SJSA1 (cell line): ENCODE results near the gene DOCK6. TPM values are rescaled to one million over a fixed set of nuclear protein-coding genes. Genes with fewer than 3 reads are reported as not detected.

Source experiments
- DNase-seq, 2 experiments: peaks; one replicate each; pipeline ENCODE4 v3.0.0-alpha.2; 2015 to 2020; ENCODE audit warnings: low spot score in 2 of 2, low read depth in 1 of 2
- H3K27ac ChIP-seq: fragments of 250-450 bp; sonication (Bioruptor Pico); 2 replicates; pipeline ENCODE4 v1.5.1; 2020; ENCODE audit warnings: mild to moderate bottlenecking, moderate library complexity
- H3K27me3 ChIP-seq: fragments of 250-450 bp; sonication (Bioruptor Pico); replicated peaks from 2 replicates; pipeline ENCODE4 v1.5.1; 2020; ENCODE audit warnings: mild to moderate bottlenecking, moderate library complexity
- H3K36me3 ChIP-seq: fragments of 250-450 bp; sonication (Bioruptor Pico); 2 replicates; pipeline ENCODE4 v1.5.1; 2020; ENCODE audit warnings: mild to moderate bottlenecking
- H3K4me1 ChIP-seq: fragments of 250-450 bp; sonication (Bioruptor Pico); replicated peaks from 2 replicates; pipeline ENCODE4 v1.6.1; 2021; ENCODE audit warnings: mild to moderate bottlenecking
- H3K4me3 ChIP-seq: fragments of 250-450 bp; sonication (Bioruptor Pico); 2 replicates; pipeline ENCODE4 v1.5.1; 2020; ENCODE audit warnings: mild to moderate bottlenecking
- H3K9me3 ChIP-seq: fragments of 250-450 bp; sonication (Bioruptor Pico); replicated peaks from 2 replicates; pipeline ENCODE4 v1.5.1; 2020; ENCODE audit warnings: mild to moderate bottlenecking
- total RNA-seq: library from RNA; depleted of rRNA; stranded (reverse); fragments of >200 nt; shearing (Covaris generic); gene quantifications from 2 replicates; pipeline ENCODE4 v1.2.3, GENCODE V29; 2014

The DOCK6 gene
- total RNA-seq, 1 experiment from 2014 or later, result 7.9 TPM

DNA sequence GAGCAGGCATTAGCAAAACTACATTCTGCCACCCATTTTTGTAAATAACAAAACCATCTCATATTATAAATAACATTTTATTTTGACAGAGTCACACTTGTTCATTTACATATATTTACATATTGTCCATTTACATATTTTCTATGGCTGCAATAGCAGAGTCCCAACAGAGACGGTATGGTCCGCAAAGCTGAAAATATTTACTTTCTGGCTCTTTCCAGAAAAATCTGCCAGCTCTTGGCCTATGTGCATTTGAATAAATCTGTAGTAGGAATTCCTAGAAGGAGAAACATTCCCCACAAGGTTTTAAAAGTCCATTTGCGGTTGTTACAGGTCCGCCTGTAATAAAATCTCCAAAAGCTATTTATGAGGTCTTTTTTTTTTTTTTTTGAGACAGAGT, 27.9 kb upstream of the DOCK6 start:
- no peak for DNase-seq
- H3K27ac ChIP-seq, result no peak overlapping the region
- no peaks in the 10 kb centered on the region for H3K9me3 ChIP-seq
- no peak overlapping the region for H3K4me3 ChIP-seq
- H3K4me1 ChIP-seq, result peaks cover 3% of the 10 kb centered on the region; the same call in 1 of the 2 replicates
- no peaks in the 10 kb centered on the region for H3K27me3 ChIP-seq
- H3K36me3 ChIP-seq, result no peaks in the 10 kb centered on the region

DNA sequence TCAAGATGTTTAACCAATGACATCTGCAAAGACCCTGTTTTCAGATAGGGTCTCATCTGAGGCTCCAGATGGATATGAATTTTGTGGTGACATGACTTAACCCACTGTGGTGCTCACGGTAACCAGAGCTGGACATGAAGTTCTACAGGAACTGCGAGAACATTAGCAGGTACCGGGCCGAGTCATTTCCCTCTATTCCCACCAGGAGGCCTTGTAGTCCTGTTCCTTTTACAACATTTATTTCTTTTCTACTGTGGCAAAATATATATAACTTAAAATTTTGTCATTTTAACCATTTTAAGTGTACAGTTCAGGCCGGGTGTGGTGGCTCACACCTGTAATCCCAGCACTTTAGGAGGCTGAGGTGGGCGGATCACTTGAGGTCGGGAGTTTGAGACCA, 26.0 kb upstream of the DOCK6 start:
- Histone ChIP-seq H3K27me3 (no peaks in the 10 kb centered on the region), H3K9me3 (no peaks in the 10 kb centered on the region), H3K27ac (no peak overlapping the region), H3K4me1 (no peaks in the 10 kb centered on the region), H3K36me3 (no peaks in the 10 kb centered on the region), H3K4me3 (no peak overlapping the region)
- no peak for DNase-seq

DNA sequence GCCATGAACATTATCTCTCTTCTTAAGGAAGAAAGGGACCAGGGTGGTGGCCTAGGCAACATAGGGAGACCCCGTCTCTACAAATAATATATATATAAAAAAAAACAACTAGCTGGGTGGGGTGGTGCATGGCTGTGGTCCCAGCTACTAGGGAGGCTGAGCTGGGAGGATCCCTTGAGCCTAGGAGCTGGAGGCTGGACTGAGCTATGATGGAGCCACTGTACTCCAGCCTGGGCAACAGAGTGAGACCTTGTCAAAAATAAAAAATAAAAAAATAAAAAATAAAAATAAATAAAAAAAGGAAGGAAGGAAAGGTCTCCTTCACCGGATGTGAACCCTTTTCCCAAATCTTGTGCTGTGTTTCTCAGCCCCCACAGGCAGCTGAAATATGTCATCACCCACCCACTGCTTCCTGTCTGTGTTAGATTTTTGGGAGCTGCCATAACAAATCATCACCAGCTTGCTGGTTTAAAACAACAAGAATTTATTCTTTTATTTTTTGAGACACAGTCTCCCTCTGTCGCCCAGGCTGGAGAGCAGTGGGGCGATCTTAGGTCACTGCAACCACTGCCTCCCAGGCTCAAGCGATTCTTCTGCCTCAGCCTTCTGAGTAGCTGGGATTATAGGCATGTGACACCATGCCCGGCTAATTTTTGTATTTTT, 24.1 kb upstream of the DOCK6 start:
- DNase-seq, result no peak
- no peak overlapping the region for H3K27ac ChIP-seq

DNA sequence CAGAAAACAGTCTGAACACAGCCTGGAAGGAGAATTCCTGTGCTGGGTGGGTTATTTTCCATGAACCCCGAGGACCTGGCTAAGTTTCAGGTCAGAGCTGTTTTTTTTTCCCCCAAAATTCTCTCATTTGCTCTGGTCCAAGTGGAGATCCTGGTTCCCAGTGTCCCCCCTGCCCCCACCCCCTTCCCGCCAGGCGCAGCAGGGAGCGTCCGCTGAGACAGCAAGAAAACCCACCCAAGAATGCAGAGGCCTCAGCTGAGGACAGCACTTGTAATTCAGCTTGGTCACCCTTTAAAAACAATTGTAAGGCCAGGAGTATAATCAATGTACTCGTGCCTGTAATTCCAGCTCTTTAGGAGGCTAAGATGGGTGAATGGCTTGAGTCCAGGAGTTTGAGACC, 22.2 kb upstream of the DOCK6 start:
- no peak for DNase-seq
- peaks cover 4% of the 10 kb centered on the region for H3K4me1 ChIP-seq
- no peak overlapping the region for H3K27ac ChIP-seq
- H3K9me3 ChIP-seq, result no peaks in the 10 kb centered on the region
- no peaks in the 10 kb centered on the region for H3K36me3 ChIP-seq
- H3K4me3 ChIP-seq, result no peak overlapping the region
- no peaks in the 10 kb centered on the region for H3K27me3 ChIP-seq

More for the DNA sequence above, 24.1 kb upstream of the DOCK6 start:
- no peaks in the 10 kb centered on the region for H3K27me3 ChIP-seq
- no peaks in the 10 kb centered on the region for H3K4me1 ChIP-seq
- no peaks in the 10 kb centered on the region for H3K9me3 ChIP-seq
- no peak overlapping the region for H3K4me3 ChIP-seq
- no peaks in the 10 kb centered on the region for H3K36me3 ChIP-seq

DNA sequence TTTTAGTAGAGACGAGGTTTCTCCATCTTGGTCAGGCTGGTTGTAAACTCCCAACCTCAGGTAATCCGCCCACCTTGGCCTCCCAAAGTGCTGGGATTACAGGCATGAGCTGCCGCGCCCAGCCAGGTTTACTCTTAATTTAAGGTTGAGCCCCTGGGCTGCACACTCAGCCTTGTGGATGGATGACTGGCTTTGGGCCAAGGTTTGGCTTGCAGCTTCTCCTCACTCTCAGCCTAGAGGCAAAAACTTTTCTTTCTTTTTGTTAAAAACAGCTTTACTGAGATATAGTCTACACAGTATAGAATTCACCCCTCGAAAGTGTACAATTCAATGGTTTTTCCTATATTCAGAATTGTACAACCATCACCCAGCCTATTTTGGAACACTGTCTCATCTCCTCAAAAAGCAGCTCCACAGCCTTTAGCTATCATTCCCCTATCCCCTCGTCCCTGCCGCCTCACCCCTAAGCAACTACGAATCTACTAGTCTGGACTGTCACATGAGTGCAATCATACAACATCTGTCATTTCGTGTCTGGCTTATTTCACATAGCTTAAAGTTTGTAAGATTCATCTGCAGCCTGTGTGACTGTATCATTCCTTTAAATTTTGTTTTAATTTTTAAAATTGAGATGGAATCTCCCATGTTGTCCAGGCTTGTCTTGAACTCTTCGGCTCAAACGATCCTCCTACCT, 19.2 kb upstream of the DOCK6 start:
- Histone ChIP-seq H3K36me3 (no peaks in the 10 kb centered on the region), H3K4me1 (peaks cover 5% of the 10 kb centered on the region), H3K27me3 (no peaks in the 10 kb centered on the region), H3K27ac (no peak overlapping the region), H3K4me3 (no peak overlapping the region), H3K9me3 (no peaks in the 10 kb centered on the region)
- DNase-seq, result no peak

DNA sequence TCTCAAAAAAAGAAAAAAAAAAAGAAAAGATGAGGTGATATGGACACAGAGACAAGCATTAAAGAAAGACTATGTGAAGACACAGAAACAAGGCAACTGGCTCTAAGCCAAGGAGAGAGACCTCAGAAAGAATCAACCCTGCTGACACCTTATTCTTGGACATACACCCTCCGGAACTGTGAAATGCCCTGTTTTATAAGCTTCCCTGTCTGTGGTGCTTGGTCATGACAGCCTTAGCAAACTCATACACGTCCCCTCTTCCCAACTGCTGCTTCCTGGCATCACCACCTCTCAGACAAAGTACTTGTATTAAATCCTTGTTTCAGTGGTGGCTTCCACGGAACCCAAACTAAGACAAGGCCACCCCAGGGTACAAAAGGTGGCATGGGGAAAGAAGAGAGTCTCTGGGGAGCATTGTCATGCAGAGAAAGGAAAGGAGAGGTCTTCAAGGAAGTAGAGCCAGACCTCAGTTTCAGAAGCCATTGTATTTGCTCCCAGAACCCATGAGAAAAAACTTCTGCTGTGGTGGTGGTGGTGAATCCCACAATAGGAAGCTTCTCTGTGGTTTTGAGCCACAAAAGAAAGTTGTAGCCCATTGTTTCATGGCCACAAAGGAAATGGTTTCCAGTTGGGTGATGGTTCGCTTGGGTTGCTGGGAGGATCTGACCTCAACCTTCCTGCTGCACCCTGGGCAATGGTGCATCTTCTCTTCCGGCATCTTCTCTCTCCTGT, 17.3 kb upstream of the DOCK6 start:
- Histone ChIP-seq H3K4me1 (peaks cover 10% of the 10 kb centered on the region), H3K27ac (no peak overlapping the region), H3K9me3 (no peaks in the 10 kb centered on the region), H3K27me3 (no peaks in the 10 kb centered on the region), H3K36me3 (no peaks in the 10 kb centered on the region), H3K4me3 (no peak overlapping the region)
- peak in 1 of 2 experiments; percentile 44 for DNase-seq

DNA sequence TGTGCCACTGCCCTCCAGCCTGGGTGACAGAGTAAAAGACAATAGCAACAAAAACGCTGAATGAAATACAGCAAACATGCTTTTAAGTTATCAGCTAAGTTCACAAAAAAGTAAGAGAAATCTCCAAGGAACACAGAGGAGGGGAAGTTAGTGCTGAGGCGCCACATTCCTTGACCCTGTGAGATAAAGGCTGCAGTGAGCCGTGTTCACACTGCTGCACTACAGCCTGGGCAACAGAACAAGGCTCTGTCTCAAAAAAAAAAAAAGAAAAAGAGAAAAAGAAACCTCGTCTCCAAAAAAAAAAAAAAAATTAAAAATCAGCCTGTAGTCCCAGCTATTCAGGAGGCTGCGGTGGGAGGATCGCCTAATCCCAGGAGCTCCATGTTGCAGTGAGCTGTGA, 16.3 kb upstream of the DOCK6 start:
- Histone ChIP-seq H3K27me3 (no peaks in the 10 kb centered on the region), H3K36me3 (no peaks in the 10 kb centered on the region), H3K27ac (no peak overlapping the region), H3K4me1 (peaks cover 10% of the 10 kb centered on the region), H3K4me3 (no peak overlapping the region), H3K9me3 (no peaks in the 10 kb centered on the region)
- DNase-seq, result no peak

DNA sequence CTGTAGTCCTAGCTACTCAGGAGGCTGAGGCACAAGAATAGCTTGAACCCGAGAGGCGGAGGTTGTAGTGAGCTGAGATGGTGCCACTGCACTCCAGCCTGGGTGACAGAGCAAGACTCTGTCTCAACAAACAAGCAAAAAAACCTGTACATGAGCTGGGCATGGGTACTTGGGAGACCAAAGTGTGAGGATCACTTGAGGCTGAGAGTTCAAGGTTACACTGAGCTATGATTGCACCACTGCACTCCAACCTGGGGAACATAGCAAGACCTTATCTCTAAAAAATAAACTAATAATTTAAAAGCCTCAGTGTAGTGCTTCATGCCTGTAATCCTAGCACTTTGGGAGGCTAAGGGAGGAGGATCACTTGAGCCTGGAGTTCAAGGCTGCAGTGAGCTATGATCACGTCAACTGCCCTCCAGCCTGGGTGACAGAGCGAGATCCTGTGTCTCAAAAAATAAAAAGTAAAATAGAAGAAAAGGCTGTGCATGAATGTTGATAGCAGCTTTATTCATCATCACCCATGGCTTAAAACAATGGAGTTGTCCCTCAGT, 12.3 kb upstream of the DOCK6 start:
- H3K4me3 ChIP-seq, result no peak overlapping the region
- no peaks in the 10 kb centered on the region for H3K27me3 ChIP-seq
- H3K27ac ChIP-seq, result no peak overlapping the region

DNA sequence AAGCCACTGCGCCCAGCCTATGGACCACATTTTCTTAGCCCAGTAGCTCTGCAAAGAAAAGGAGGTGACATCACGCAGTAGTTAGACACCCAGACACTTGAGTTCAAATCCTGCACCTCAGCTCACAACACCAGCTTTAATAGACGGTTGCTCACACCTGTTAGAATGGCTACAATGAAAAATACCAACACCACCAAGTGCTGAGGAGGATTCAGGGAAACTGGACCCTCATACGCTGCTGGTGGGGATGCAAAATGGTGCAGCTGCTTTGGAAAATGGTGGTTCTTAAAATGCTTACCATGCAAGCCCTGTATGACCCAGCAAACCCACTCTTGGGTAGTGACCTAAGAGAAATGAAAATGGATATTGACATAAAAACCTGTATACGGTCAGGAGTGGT, 11.7 kb upstream of the DOCK6 start:
- no peak for DNase-seq
- Histone ChIP-seq H3K9me3 (no peaks in the 10 kb centered on the region), H3K4me1 (peaks cover 10% of the 10 kb centered on the region; the same call in 1 of the 2 replicates), H3K4me3 (no peak overlapping the region), H3K27me3 (no peaks in the 10 kb centered on the region), H3K36me3 (no peaks in the 10 kb centered on the region), H3K27ac (no peak overlapping the region)

More for the DNA sequence above, 12.3 kb upstream of the DOCK6 start:
- DNase-seq, result no peak
- H3K4me1 ChIP-seq, result peaks cover 7% of the 10 kb centered on the region
- no peaks in the 10 kb centered on the region for H3K36me3 ChIP-seq
- no peaks in the 10 kb centered on the region for H3K9me3 ChIP-seq

DNA sequence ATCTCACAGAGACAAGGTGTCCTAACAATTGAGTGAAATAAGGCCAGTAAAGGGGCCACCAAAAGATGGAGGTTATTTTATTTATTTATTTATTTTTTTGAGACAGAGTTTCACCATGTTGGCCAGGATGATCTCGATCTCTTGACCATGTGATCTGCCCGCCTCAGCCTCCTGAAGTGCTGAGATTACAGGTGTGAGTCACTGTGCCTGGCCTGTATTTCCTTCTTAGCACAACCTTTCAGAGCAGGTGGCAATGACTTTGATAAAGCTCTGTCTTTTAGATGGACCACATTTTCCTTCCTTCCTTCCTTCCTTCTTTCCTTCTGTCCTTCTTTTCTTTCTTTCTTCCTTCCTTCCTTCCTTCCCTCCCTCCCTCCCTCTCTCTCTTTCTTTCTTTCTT, 11.0 kb upstream of the DOCK6 start:
- Histone ChIP-seq H3K4me1 (peaks cover 14% of the 10 kb centered on the region; the same call in 1 of the 2 replicates), H3K27me3 (no peaks in the 10 kb centered on the region), H3K36me3 (no peaks in the 10 kb centered on the region), H3K9me3 (no peaks in the 10 kb centered on the region), H3K27ac (no peak overlapping the region), H3K4me3 (no peak overlapping the region)
- no peak for DNase-seq

DNA sequence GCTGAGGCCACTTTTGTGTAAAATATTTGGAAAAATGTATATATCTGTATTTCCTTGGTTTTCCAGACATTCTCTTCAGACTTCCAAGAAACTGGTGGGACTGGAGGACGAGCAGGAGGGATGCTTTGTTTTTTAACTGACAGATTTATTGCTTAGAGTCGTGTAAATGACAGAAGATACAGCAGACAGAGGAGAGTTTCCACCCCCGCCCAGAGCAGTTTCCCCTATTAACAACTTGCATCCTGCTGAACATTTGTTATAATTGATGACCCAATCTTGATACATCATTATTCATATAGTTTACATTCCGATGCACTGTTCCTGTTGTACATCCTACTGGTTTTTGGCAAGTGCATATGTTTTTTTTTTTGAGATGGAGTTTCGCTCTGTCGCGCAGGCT, 7.1 kb upstream of the DOCK6 start:
- H3K27ac ChIP-seq, result no peak overlapping the region
- no peak overlapping the region for H3K4me3 ChIP-seq
- H3K4me1 ChIP-seq, result peaks cover 9% of the 10 kb centered on the region; the same call in 1 of the 2 replicates
- H3K27me3 ChIP-seq, result no peaks in the 10 kb centered on the region
- H3K9me3 ChIP-seq, result no peaks in the 10 kb centered on the region
- H3K36me3 ChIP-seq, result no peaks in the 10 kb centered on the region
- no peak for DNase-seq

DNA sequence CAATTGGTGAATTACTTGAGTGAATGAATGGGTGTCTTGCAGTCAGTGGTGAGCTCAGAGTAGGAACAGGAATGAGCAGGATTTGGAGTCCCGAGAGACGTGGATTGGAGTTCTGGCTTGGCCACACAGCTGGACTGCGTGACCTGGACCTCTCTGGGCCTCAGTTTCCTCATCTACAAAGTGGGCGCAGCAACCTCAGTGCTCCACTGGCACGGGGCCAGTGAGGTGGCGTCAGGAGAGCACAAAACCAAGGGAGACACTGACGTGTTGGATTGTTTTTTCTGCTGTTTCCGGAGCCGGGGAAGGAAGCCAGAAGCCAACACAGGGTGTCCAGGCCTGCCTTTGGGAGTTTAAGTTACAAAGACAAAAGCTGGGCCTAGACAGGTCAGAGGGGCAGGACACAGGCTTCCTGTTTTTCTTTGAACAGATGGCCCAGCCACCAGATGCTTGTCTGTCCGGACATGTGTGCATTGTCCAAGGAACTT, 6.5 kb upstream of the DOCK6 start:
- Histone ChIP-seq H3K27ac (no peak overlapping the region), H3K36me3 (no peaks in the 10 kb centered on the region), H3K9me3 (no peaks in the 10 kb centered on the region), H3K4me3 (no peak overlapping the region), H3K27me3 (no peaks in the 10 kb centered on the region), H3K4me1 (peaks cover 9% of the 10 kb centered on the region; the same call in 1 of the 2 replicates)
- peak; percentile 32 to 61 for DNase-seq

DNA sequence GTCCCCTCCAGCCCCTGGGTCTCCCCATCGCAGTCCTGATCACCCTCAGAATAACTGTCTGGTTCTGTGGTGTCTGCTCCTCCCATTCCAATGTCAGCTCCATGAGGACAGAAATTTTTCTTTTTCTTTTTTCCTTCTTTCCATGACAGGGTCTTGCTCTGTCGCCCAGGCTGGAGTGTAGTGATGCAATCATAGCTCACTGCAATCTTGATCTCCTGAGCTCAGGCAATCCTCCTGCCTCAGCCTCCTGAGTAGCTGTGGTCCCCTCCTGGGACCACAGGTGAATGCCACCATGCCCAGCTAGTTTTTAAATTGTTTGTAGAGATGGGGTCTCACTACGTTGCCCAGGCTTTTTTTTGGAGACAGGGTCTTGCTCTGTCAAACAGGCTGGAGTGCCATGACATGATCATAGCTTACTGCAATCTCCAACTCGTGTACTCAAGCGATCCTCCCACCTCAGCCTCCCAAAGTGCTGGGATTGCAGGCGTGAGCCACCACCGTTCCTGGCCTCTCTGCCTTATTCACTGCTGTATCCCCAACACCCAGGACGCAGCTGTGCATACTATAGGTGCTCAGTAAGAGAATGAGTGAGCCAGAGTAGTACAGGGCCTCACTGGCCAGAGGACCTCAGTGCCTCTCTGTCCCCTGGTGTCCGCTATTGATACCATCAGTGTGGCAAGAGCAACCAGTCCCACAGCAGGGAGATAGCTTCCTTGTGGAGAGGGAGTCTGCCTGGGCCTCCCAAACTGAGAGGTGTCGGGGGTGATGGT, 5.2 kb upstream of the DOCK6 start:
- no peak overlapping the region for H3K4me3 ChIP-seq
- no peaks in the 10 kb centered on the region for H3K9me3 ChIP-seq
- H3K27ac ChIP-seq, result no peak overlapping the region
- no peaks in the 10 kb centered on the region for H3K36me3 ChIP-seq
- no peak for DNase-seq
- H3K4me1 ChIP-seq, result peaks cover 10% of the 10 kb centered on the region
- H3K27me3 ChIP-seq, result no peaks in the 10 kb centered on the region
